ENCODE measurements around the gene OAS3.
"Not testable (repeated sequence)": the region's sequence is repeated elsewhere in the genome, so short reads cannot be mapped to it uniquely, and the experiment has no call there.

The OAS3 gene

GRCh38 chr12:112937741-112938719 lies at the start of gene OAS3:
TSS of gene OAS3 (plus strand) at chr12:112938474. CDS start at chr12:112938531, 57 bp downstream.
- peak; percentile 79 for DNase-seq

GRCh38 chr12:112891093-112892024 lies 46.9 kb upstream of the OAS3 start:
- DNase-seq, result no peak

- no peak for DNase-seq
Measured at GRCh38 chr12:112892856-112893255, 45.4 kb upstream of the OAS3 start.

- no peak for DNase-seq
Measured at GRCh38 chr12:112894128-112894527, 44.1 kb upstream of the OAS3 start.

GRCh38 chr12:112898380-112898779 lies 39.9 kb upstream of the OAS3 start:
- no peak for DNase-seq

GRCh38 chr12:112900298-112901145 lies 37.8 kb upstream of the OAS3 start:
- peak; percentile 43 for DNase-seq

- DNase-seq, result no peak
Measured at GRCh38 chr12:112901271-112901670, 37.0 kb upstream of the OAS3 start.

GRCh38 chr12:112904571-112904970 lies 33.7 kb upstream of the OAS3 start:
- no peak for DNase-seq

GRCh38 chr12:112905451-112906089 lies 32.7 kb upstream of the OAS3 start:
- no peak for DNase-seq

- no peak for DNase-seq
Measured at GRCh38 chr12:112906712-112907414, 31.4 kb upstream of the OAS3 start, which contains the start of gene OAS1. TSS of gene OAS1 (plus strand) at chr12:112906962. CDS start at chr12:112907040, 78 bp downstream.

- DNase-seq, result no peak
Measured at GRCh38 chr12:112907415-112908157, 30.7 kb upstream of the OAS3 start.

- DNase-seq, result no peak
Measured at GRCh38 chr12:112908548-112908947, 29.7 kb upstream of the OAS3 start.

- no peak for DNase-seq
Measured at GRCh38 chr12:112909693-112910092, 28.6 kb upstream of the OAS3 start.

- DNase-seq, result no peak
Measured at GRCh38 chr12:112913038-112913688, 25.1 kb upstream of the OAS3 start.

- DNase-seq, result not testable (repeated sequence)
Measured at GRCh38 chr12:112913888-112914287, 24.4 kb upstream of the OAS3 start.

GRCh38 chr12:112916270-112916669 lies 22.0 kb upstream of the OAS3 start:
- no peak for DNase-seq

GRCh38 chr12:112919121-112919520 lies 19.2 kb upstream of the OAS3 start:
- no peak for DNase-seq

GRCh38 chr12:112924986-112925385 lies 13.3 kb upstream of the OAS3 start:
- no peak for DNase-seq

- not testable (repeated sequence) for DNase-seq
Measured at GRCh38 chr12:112926416-112927033, 11.7 kb upstream of the OAS3 start.

Measured in COR-L47 (cell line).